ENCODE data around the gene OR9Q1.
"Not testable (repeated sequence)": the region's sequence is repeated elsewhere in the genome, so short reads cannot be mapped to it uniquely, and the experiment has no call there.

Gene OR9Q1

GRCh38 chr11:57980201-57980600 lies 43.5 kb upstream of the OR9Q1 start:
- no peak for TF ChIP-seq CTCF (IDR thresholded peaks at IDR 0.05; ENCODE audit: low read depth, low read length)
- no peak for DNase-seq (ENCODE audit: extremely low read depth, low read depth)

GRCh38 chr11:57981536-57981935 lies 42.1 kb upstream of the OR9Q1 start:
- TF ChIP-seq CTCF (IDR thresholded peaks at IDR 0.05; ENCODE audit: low read depth, low read length) = no peak
- DNase-seq (ENCODE audit: extremely low read depth, low read depth) = no peak

GRCh38 chr11:57982776-57983175 lies 40.9 kb upstream of the OR9Q1 start:
- no peak for TF ChIP-seq CTCF (IDR thresholded peaks at IDR 0.05; ENCODE audit: low read depth, low read length)
- no peak for DNase-seq (ENCODE audit: extremely low read depth, low read depth)

DNA sequence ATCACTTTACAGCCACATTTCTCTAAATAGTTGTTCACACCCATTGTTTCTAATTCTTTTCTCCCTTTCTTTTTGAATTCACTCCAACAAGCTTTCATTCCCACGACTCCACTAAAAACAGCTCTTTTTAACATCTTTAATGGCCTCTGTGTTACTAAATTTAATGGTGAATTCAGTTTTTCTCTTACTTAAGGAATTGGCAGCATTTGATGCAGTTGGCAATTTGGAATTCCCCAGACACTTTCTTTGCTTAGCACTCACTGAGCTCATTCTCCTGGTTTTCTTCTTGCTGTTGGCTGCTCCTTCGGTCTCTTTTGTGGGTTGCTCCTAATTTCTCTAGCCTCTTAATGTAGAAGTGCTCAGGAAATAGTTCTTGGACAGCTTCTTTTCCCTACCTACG lies 40.5 kb upstream of the OR9Q1 start:
- no peak for TF ChIP-seq CTCF (IDR thresholded peaks at IDR 0.05; ENCODE audit: low read depth, low read length)
- DNase-seq (ENCODE audit: extremely low read depth, low read depth) = no peak

DNA sequence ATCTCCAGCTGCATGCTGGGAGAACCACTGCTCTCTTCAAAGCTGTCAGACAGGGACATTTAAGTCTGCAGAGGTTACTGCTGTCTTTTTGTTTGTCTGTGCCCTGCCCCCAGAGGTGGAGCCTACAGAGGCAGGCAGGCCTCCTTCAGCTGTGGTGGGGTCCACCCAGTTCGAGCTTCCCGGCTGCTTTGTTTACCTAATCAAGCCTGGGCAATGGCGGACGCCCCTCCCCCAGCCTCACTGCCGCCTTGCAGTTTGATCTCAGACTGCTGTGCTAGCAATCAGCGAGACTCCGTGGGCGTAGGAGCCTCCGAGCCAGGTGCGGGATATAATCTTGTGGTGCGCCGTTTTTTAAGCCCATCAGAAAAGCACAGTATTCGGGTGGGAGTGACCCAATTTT lies 24.2 kb upstream of the OR9Q1 start:
- DNase-seq (ENCODE audit: extremely low read depth, low read depth) = not testable (repeated sequence)

DNA sequence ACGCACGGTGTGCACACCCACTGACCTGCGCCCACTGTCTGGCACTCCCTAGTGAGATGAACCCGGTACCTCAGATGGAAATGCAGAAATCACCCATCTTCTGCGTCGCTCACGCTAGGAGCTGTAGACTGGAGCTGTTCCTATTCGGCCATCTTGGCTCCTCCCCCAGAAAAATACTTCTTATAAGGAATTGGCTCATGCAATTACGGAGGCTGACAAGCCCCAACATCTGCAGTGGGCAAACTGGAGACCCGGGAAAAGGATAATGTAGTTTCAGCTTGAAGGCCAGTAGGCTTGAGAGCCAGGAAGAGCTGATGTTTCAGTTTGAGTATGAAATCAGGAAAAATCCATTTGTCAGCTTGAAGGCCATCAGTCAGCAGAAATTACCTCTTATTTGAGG lies 23.7 kb upstream of the OR9Q1 start:
- DNase-seq (ENCODE audit: extremely low read depth, low read depth) = not testable (repeated sequence)

DNA sequence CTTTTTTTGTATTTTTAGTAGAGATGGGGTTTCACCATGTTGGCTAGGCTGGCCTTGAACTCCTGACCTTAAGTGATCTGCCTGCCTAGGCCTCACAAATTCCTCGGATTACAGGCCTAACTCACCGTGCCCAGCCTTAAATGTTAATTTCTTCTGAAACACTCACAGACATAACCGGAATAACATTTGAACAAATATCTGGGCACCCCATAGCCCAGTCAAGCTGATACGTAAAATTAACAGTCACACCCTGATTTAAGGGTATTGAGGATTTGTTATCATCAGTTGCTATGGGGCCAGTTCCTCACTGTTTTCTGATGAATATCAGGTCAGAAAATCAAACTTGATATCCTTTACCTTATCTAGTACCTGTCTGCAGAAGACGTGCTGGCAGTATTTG lies 23.0 kb upstream of the OR9Q1 start:
- no peak for TF ChIP-seq CTCF (IDR thresholded peaks at IDR 0.05; ENCODE audit: low read depth, low read length)
- no peak for DNase-seq (ENCODE audit: extremely low read depth, low read depth)

- no peak for TF ChIP-seq CTCF (IDR thresholded peaks at IDR 0.05; ENCODE audit: low read depth, low read length)
- DNase-seq (ENCODE audit: extremely low read depth, low read depth) = no peak
These were observed 20.6 kb upstream of the OR9Q1 start for GRCh38 chr11:58003036-58003435.

GRCh38 chr11:58003591-58003990 lies 20.1 kb upstream of the OR9Q1 start:
- no peak for TF ChIP-seq CTCF (IDR thresholded peaks at IDR 0.05; ENCODE audit: low read depth, low read length)

More at GRCh38 chr11:58003591-58003990, 20.1 kb upstream of the OR9Q1 start:
- DNase-seq (ENCODE audit: extremely low read depth, low read depth) = no peak

Measured in AG09319 (cell line).